GM12878 (cell line): ENCODE results near the gene GUCY2F.

ENCODE experiments used
- FOXM1 ChIP-seq: IDR thresholded peaks from 2 replicates; pipeline ENCODE4 v1.6.1; 2012; ENCODE audit warnings: low read depth, mild to moderate bottlenecking, inconsistent platforms, low read length, moderate library complexity
- JUND ChIP-seq: IDR thresholded peaks from 2 replicates; pipeline ENCODE4 v1.6.1; 2012; ENCODE audit warnings: low read depth, mild to moderate bottlenecking, low read length, improper control_type of control experiment, moderate library complexity

DNA sequence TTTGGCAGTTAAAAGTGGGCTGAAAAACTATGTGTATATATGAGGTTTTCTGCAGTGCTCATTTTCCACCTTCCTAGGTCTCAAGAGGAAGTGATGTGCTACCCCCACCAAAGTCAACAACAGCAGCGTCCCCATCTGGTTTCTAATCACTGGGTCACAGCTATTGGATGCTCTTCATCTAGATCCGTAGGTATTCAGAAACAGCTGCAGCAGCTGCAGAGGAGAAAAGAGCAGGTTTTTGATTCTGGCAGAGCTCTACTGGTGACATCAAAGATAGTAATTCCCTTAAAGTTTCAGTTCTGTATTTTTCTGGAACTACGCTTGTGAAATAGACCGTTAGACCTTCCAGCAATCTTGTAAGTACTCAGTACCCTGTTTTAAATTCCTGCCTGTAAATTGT, 5.8 kb upstream of the GUCY2F start:
- TF ChIP-seq FOXM1 = no peak
- TF ChIP-seq JUND = no peak
